Activated CD4-positive, alpha-beta T cell treated with anti-CD3 and anti-CD28 coated beads, Interleukin-2, amount 10 ng/mL, durations not matched to agents 24 days and 14 days (primary cell): ENCODE data around the gene CDKL1. TPM values are rescaled to one million over a fixed set of nuclear protein-coding genes. Genes with fewer than 3 reads are reported as not detected.

Experiments used
- DNase-seq: peaks from one replicate; pipeline ENCODE4 v3.0.0; 2022
- H3K27ac Mint-ChIP-seq: one replicate; pipeline ENCODE4 v1.8.0; 2022; ENCODE audit warnings: mild to moderate bottlenecking, mixed read lengths
- H3K27me3 Mint-ChIP-seq: one replicate; pipeline ENCODE4 v1.8.0; 2022; ENCODE audit warnings: mixed read lengths
- H3K36me3 Mint-ChIP-seq: one replicate; pipeline ENCODE4 v1.8.0; 2022; ENCODE audit warnings: low read depth, mild to moderate bottlenecking, mixed read lengths
- H3K4me1 Mint-ChIP-seq: one replicate; pipeline ENCODE4 v1.8.0; 2021; ENCODE audit warnings: mixed read lengths
- H3K4me3 Mint-ChIP-seq: one replicate; pipeline ENCODE4 v1.8.0; 2022; ENCODE audit warnings: mild to moderate bottlenecking, moderate library complexity, mixed read lengths
- H3K9me3 Mint-ChIP-seq: one replicate; pipeline ENCODE4 v1.8.0; 2021; ENCODE audit warnings: mixed read lengths
- intact Hi-C: fragments of 100-400 bp; cut with micrococcal nuclease; formaldehyde crosslinking; loops from one replicate; pipeline ENCODE4 v1.15.1; 2023
- total RNA-seq: library from RNA; stranded (reverse); gene quantifications from 2 replicates; pipeline ENCODE4 v1.2.3, GENCODE V29; 2022

CDKL1 gene
- total RNA-seq, 1 donor from 2014 or later, result 4.8 TPM

- intact Hi-C loops, result no loop called here
- no peak overlapping the region for H3K27ac Mint-ChIP-seq
- H3K27me3 Mint-ChIP-seq, result peaks cover 13% of the 10 kb centered on the region
- H3K36me3 Mint-ChIP-seq, result peaks cover under 1% of the 10 kb centered on the region
- H3K4me1 Mint-ChIP-seq, result peaks cover 16% of the 10 kb centered on the region
- no peak overlapping the region for H3K4me3 Mint-ChIP-seq
- no peaks in the 10 kb centered on the region for H3K9me3 Mint-ChIP-seq
- DNase-seq, result no peak
These were observed 2.8 kb upstream of the CDKL1 start for GRCh38 chr14:50399251-50400032.

GRCh38 chr14:50398189-50398580, 1.5 kb upstream of the CDKL1 start:
- Mint-ChIP-seq H3K4me3 (no peak overlapping the region), H3K9me3 (no peaks in the 10 kb centered on the region), H3K27me3 (peaks cover 17% of the 10 kb centered on the region), H3K4me1 (peaks cover 16% of the 10 kb centered on the region), H3K27ac (no peak overlapping the region), H3K36me3 (peaks cover 3% of the 10 kb centered on the region)
- intact Hi-C loops, result no loop called here
- DNase-seq, result no peak

DNA sequence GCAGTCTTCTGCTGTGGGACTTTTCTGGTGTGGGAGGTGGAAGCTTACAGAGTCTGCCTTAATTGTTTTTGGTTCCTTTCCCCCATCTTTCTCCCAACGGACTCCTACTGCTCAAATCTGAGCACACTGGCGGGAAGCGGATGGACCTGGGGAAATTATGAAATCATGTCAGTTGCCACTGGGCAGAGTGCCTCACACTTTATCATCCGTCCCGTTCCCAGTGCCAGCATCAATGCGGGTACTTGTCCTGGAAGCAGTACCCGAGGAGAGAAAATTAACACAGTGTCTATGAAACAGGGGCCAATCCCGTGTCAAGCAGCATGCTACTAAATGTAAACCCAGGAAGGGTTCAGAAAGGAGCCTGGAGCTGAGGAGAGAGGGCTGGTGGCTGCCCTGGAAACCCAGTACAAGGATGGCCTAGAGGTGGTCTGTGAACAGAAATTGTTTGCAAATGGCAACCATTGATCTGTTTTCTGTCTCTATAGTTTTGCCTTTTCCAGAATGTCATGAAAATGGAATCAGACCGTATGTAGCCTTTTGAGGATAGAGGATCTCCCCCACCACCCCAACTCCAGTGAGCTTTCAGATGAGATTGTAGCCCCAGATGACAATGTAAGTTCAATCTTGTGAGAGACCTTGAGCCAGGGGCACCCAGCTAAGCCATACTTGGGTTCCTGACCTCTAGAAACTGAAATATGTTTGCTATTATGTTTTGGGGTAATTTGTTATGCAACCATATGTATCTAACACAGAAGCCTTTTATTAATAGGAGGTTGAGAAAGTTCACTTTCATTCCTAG, 908 bp upstream of the CDKL1 start:
- Mint-ChIP-seq H3K27ac (peak overlapping the region; percentile 72), H3K27me3 (peaks cover 17% of the 10 kb centered on the region), H3K4me1 (peaks cover 16% of the 10 kb centered on the region), H3K9me3 (no peaks in the 10 kb centered on the region), H3K4me3 (peak overlapping the region; percentile 81), H3K36me3 (peaks cover 3% of the 10 kb centered on the region)
- intact Hi-C loops, result no loop called here
- DNase-seq, result no peak

DNA sequence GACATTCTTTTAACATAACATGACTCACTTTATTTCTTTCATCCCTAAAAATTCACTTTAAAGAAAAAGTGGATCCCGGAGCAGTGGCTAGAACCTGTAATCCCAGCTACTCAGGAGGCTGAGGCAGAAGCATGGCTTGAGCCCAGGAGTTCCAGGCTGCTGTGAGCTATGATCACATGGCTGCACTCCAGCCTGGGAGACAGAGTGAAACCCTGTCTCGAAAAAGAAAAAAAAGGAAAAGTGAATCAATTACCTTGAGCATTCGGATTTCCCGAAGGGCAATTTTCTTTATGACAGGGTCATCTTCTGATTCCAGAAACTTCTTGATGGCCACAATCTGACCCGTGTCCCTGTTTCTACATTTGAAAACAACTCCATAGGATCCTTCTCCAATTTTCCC, 1.2 kb downstream of the CDKL1 start:
- H3K4me1 Mint-ChIP-seq, result peaks cover 16% of the 10 kb centered on the region
- intact Hi-C loops, result no loop called here

GRCh38 chr14:50394713-50395112, 2.0 kb downstream of the CDKL1 start:
- Mint-ChIP-seq H3K4me3 (no peak overlapping the region), H3K36me3 (peaks cover 3% of the 10 kb centered on the region), H3K9me3 (no peaks in the 10 kb centered on the region), H3K27me3 (peaks cover 20% of the 10 kb centered on the region), H3K4me1 (peaks cover 16% of the 10 kb centered on the region), H3K27ac (no peak overlapping the region)
- intact Hi-C loops, result no loop called here
- DNase-seq, result no peak

More for the DNA sequence above, 1.2 kb downstream of the CDKL1 start:
- Mint-ChIP-seq H3K27ac (no peak overlapping the region), H3K27me3 (peaks cover 20% of the 10 kb centered on the region), H3K36me3 (peaks cover 3% of the 10 kb centered on the region), H3K9me3 (no peaks in the 10 kb centered on the region), H3K4me3 (peak overlapping the region; percentile 88)
- DNase-seq, result no peak

- DNase-seq, result no peak
- Mint-ChIP-seq H3K36me3 (peaks cover 3% of the 10 kb centered on the region), H3K9me3 (no peaks in the 10 kb centered on the region), H3K27ac (no peak overlapping the region), H3K27me3 (peaks cover 11% of the 10 kb centered on the region), H3K4me3 (no peak overlapping the region), H3K4me1 (peaks cover 3% of the 10 kb centered on the region)
- intact Hi-C loops, result no loop called here
These were observed 6.8 kb downstream of the CDKL1 start for GRCh38 chr14:50389668-50390441.

GRCh38 chr14:50388256-50388931, 8.3 kb downstream of the CDKL1 start:
- H3K36me3 Mint-ChIP-seq, result no peaks in the 10 kb centered on the region
- DNase-seq, result no peak
- no peak overlapping the region for H3K4me3 Mint-ChIP-seq
- no peaks in the 10 kb centered on the region for H3K4me1 Mint-ChIP-seq
- peaks cover 4% of the 10 kb centered on the region for H3K27me3 Mint-ChIP-seq
- intact Hi-C loops, result no loop called here
- no peak overlapping the region for H3K27ac Mint-ChIP-seq
- no peaks in the 10 kb centered on the region for H3K9me3 Mint-ChIP-seq

DNA sequence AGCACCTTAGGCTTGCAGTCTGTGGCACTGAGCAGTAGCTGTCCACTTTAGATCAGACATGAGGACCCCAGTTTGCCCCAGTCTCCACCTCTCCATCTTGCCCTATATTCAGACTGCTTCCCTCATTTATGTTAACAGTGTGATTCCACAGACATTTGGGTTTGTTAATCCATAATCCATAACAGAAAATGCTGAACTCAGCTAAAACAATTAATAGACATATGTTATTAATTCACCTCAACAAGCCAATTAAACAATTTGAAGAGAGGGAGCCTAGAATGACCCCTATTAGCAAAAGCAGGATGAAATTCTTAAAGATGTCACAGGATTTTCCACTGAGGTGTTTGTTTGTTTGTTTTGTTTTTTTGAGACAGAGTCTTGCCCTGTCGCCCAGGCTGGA, 9.1 kb downstream of the CDKL1 start:
- H3K27me3 Mint-ChIP-seq, result peaks cover 3% of the 10 kb centered on the region
- intact Hi-C loops, result no loop called here
- no peak overlapping the region for H3K27ac Mint-ChIP-seq
- no peak overlapping the region for H3K4me3 Mint-ChIP-seq
- no peaks in the 10 kb centered on the region for H3K36me3 Mint-ChIP-seq
- DNase-seq, result no peak
- H3K9me3 Mint-ChIP-seq, result no peaks in the 10 kb centered on the region
- H3K4me1 Mint-ChIP-seq, result no peaks in the 10 kb centered on the region

DNA sequence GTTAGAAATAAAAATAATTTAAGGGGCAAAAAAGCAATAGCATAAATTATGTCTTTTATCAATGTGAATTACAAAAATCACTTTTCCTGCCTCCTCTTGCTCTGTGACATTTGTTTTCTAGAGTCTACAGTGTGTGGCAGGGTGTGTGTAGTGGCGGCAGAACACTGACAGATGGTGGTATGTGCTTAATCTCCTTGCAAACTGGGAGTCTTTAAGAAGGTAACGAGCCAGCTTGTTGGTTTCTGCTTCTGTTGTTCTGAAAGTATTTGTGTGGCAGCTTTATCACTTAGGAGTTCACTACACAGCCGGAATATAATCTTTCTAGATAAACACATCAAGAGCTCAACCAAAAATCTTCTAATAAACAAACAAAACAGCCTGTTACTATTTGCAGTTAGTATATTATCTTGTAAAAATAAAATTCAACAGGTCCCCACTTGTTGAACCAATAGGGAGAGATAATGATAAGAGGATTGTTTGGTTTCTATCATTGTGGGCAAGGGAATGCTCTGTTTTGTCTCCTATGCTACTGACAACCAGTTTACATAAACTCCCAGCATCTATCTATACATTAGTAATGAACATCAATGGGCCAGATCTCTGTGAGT, 13.0 kb downstream of the CDKL1 start:
- no peak for DNase-seq
- no peaks in the 10 kb centered on the region for H3K9me3 Mint-ChIP-seq
- H3K4me1 Mint-ChIP-seq, result no peaks in the 10 kb centered on the region
- no peak overlapping the region for H3K4me3 Mint-ChIP-seq
- no peaks in the 10 kb centered on the region for H3K36me3 Mint-ChIP-seq
- intact Hi-C loops, result no loop called here
- H3K27me3 Mint-ChIP-seq, result peaks cover 1% of the 10 kb centered on the region
- no peak overlapping the region for H3K27ac Mint-ChIP-seq

DNA sequence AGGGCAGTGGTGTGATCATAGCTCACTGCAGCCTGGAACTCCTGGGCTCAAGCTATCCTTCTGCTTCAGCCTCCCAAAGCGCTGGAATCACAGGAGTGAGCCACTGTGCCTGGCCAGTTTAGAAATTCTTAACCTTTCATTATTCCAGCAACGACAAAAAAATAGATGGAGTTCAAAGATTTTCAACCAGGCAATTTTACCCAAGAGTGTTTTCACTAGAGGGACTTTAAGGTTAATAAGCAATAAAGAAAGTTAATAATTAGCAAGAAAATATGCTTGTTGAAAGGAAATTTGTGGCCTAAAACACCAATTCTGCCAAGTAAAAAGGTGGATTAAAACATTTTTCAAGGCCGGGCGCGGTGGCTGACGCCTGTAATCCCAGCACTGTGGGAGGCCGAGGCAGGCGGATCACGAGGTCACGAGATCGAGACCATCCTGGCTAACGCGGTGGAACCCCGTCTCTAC, 14.8 kb downstream of the CDKL1 start:
- H3K27ac Mint-ChIP-seq, result no peak overlapping the region
- intact Hi-C loops, result no loop called here
- no peaks in the 10 kb centered on the region for H3K9me3 Mint-ChIP-seq
- DNase-seq, result no peak
- no peak overlapping the region for H3K4me3 Mint-ChIP-seq
- no peaks in the 10 kb centered on the region for H3K4me1 Mint-ChIP-seq
- no peaks in the 10 kb centered on the region for H3K36me3 Mint-ChIP-seq
- no peaks in the 10 kb centered on the region for H3K27me3 Mint-ChIP-seq

GRCh38 chr14:50381008-50381407, 15.7 kb downstream of the CDKL1 start:
- Mint-ChIP-seq H3K4me1 (no peaks in the 10 kb centered on the region), H3K4me3 (no peak overlapping the region), H3K36me3 (no peaks in the 10 kb centered on the region), H3K9me3 (no peaks in the 10 kb centered on the region), H3K27ac (no peak overlapping the region), H3K27me3 (no peaks in the 10 kb centered on the region)
- intact Hi-C loops, result no loop called here
- DNase-seq, result no peak

DNA sequence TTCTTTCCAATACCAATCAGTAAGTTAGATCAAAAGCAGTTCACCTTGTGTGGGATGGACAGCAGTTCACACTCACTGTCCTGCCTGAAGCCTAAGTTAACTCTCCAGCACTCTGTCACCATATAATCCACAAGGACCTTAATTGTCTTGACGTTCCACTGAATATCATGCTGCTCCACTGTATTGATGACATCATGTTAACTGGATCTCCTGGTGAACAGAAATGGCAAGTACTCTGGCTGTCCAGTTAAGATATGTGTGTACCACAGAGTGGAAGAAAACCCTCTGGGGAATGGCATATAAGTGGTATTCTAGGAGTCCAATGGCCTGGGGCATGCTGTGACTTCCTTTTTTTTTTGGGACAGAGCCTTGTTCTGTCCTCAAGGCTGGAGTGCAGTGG, 16.2 kb downstream of the CDKL1 start:
- Mint-ChIP-seq H3K4me3 (no peak overlapping the region), H3K36me3 (no peaks in the 10 kb centered on the region), H3K4me1 (no peaks in the 10 kb centered on the region), H3K27ac (no peak overlapping the region), H3K9me3 (no peaks in the 10 kb centered on the region), H3K27me3 (no peaks in the 10 kb centered on the region)
- intact Hi-C loops, result no loop called here
- DNase-seq, result no peak

DNA sequence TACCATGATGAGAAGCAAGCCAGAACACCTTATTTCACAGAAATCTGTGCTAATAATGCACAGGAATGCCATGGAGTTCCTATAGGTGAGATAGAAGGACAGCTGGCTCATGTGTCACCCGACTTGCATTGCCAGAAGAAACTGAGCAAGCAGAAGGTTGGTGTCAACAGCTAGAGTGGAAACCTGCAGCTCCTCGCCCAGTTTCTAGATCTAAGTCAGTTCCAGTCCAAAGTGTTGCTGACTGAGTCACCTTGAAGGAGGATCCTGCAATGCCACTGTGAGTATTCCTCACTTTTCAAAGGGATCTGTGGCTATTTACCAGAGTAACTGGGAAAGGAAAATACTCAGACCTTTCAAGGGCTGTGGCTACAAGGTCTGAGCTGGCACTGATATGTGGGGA, 17.1 kb downstream of the CDKL1 start:
- Mint-ChIP-seq H3K27ac (no peak overlapping the region), H3K27me3 (no peaks in the 10 kb centered on the region), H3K4me1 (no peaks in the 10 kb centered on the region), H3K4me3 (no peak overlapping the region), H3K36me3 (no peaks in the 10 kb centered on the region), H3K9me3 (no peaks in the 10 kb centered on the region)
- no peak for DNase-seq
- intact Hi-C loops, result no loop called here
